ES-I3 (cell line): ENCODE data around the gene IFNA5.

Experiments used
- H3K36me3 ChIP-seq: 2 replicates; pipeline ENCODE4 v1.6.1; 2013; ENCODE audit warnings: mild to moderate bottlenecking, low read length, control low read depth, moderate library complexity; ENCODE audit not compliant: insufficient read depth
- H3K4me1 ChIP-seq: 2 replicates; pipeline ENCODE4 v1.6.1; 2013; ENCODE audit warnings: mild to moderate bottlenecking, control low read depth, low read length; ENCODE audit not compliant: insufficient read depth
- H3K9ac ChIP-seq: 2 replicates; pipeline ENCODE4 v1.6.1; 2013; ENCODE audit warnings: low read depth, mild to moderate bottlenecking, low read length, moderate library complexity
- H3K9me3 ChIP-seq: 2 replicates; pipeline ENCODE4 v1.6.1; 2013; ENCODE audit warnings: mild to moderate bottlenecking, low read length, moderate library complexity; ENCODE audit not compliant: control insufficient read depth, insufficient read depth

Gene IFNA5

GRCh38 chr9:21267485-21268346, 37.4 kb downstream of the IFNA5 start:
- Histone ChIP-seq H3K9me3 (no peaks in the 10 kb centered on the region), H3K4me1 (no peaks in the 10 kb centered on the region), H3K9ac (no peak overlapping the region), H3K36me3 (no peaks in the 10 kb centered on the region)

- no peak overlapping the region for H3K9ac ChIP-seq
- H3K4me1 ChIP-seq = no peaks in the 10 kb centered on the region
- no peaks in the 10 kb centered on the region for H3K9me3 ChIP-seq
- no peaks in the 10 kb centered on the region for H3K36me3 ChIP-seq
Measured at GRCh38 chr9:21266733-21267484, 38.2 kb downstream of the IFNA5 start.

- Histone ChIP-seq H3K36me3 (no peaks in the 10 kb centered on the region), H3K9ac (no peak overlapping the region), H3K9me3 (no peaks in the 10 kb centered on the region), H3K4me1 (no peaks in the 10 kb centered on the region)
Measured at GRCh38 chr9:21265421-21266189, 39.5 kb downstream of the IFNA5 start.

- H3K36me3 ChIP-seq = no peaks in the 10 kb centered on the region
- H3K9ac ChIP-seq = no peak overlapping the region
- no peaks in the 10 kb centered on the region for H3K9me3 ChIP-seq
- no peaks in the 10 kb centered on the region for H3K4me1 ChIP-seq
Measured at GRCh38 chr9:21255538-21256212, 49.4 kb downstream of the IFNA5 start.
